Transverse colon (tissue), 4 donors: ENCODE results near the gene RPL18A. TPM values are rescaled to one million over a fixed set of nuclear protein-coding genes. Genes with fewer than 3 reads are reported as not detected.

Experiments used
- DNase-seq: peaks from one replicate; pipeline ENCODE4 v3.0.0-alpha.2; 2019
- H3K27ac ChIP-seq, 4 donors: fragments of 200-600 bp; sonication (generic); 2 replicates each; pipeline ENCODE4 v1.5.1; 2016 to 2018; ENCODE audit warnings: inconsistent platforms in 4 of 4
- H3K27me3 ChIP-seq: fragments of 200-600 bp; sonication (generic); 2 replicates; pipeline ENCODE4 v1.5.1; 2017; ENCODE audit warnings: inconsistent platforms
- H3K36me3 ChIP-seq, 4 donors: fragments of 200-600 bp; sonication (generic); 2 replicates each; pipeline ENCODE4 v1.5.1; 2017 to 2019; ENCODE audit warnings: inconsistent platforms in 4 of 4
- H3K4me1 ChIP-seq, 4 donors: fragments of 200-600 bp; sonication (generic); 2 replicates each; pipeline ENCODE4 v1.5.1; 2017 to 2020; ENCODE audit warnings: inconsistent platforms in 4 of 4
- H3K4me3 ChIP-seq, 4 donors: fragments of 200-600 bp; sonication (generic); 1 replicate in 1 of 4; 2 replicates in 3 of 4; pipeline versions ENCODE4 v1.5.1 to v1.6.1; 2017 to 2019; ENCODE audit warnings: inconsistent platforms in 4 of 4
- H3K9me3 ChIP-seq, 2 donors: fragments of 200-600 bp; sonication (generic); 2 replicates each; pipeline ENCODE4 v1.5.1; 2017 to 2019; ENCODE audit warnings: inconsistent platforms in 2 of 2
- EP300 ChIP-seq: sonication (generic); formaldehyde crosslinking; IDR thresholded peaks from one replicate; pipeline ENCODE4 v1.6.1; 2017; ENCODE audit warnings: antibody characterized with exemption, low read depth
- POLR2A ChIP-seq: fragments of 450-650 bp; IDR thresholded peaks from one replicate; pipeline ENCODE4 v1.6.1; 2016; ENCODE audit warnings: antibody characterized with exemption, mild to moderate bottlenecking, moderate library complexity
- POLR2AphosphoS5 ChIP-seq, 3 donors: sonication (generic); formaldehyde crosslinking; IDR thresholded peaks; one replicate each; pipeline ENCODE4 v1.6.1; 2016; ENCODE audit warnings: antibody characterized with exemption in 3 of 3
- WGBS, 2 donors: methylation state at CpG; one replicate each; pipeline ENCODE4 v1.1.5; 2018; ENCODE audit warnings: low coverage in 1 of 2; 5-methylcytosine and 5-hydroxymethylcytosine counted together
- in situ Hi-C, 4 donors: fragments of 200-750 bp; cut with MboI; loops; one replicate each; pipeline versions ENCODE4 v1.15.0 to v1.15.1; 2017; ENCODE audit warnings: low sequenced_read_pairs in 3 of 4, low pct_ligation_motif_present in 1 of 4, low pct_unique_long_range_greater_than_20kb in 1 of 4
- intact Hi-C: fragments of 100-400 bp; cut with DNase I; formaldehyde crosslinking; loops from one replicate; pipeline ENCODE4 v1.15.1; 2023; ENCODE audit warnings: low total_unique reads
- total RNA-seq, 4 donors: library from RNA; depleted of rRNA; stranded (reverse); fragments of >200 nt; gene quantifications; one replicate each; pipeline ENCODE4 v1.1.0, GENCODE V29; 2016
- TF ChIP-seq, protein P1 (sequence below), 5 experiments: fragments of 200-600 bp in 3 of 5; fragments of 450-650 bp in 2 of 5; sonication (generic) in 3 of 5; IDR thresholded peaks; 1 replicate in 2 of 5; 2 replicates in 3 of 5; pipeline ENCODE4 v1.5.1; 2016 to 2017; ENCODE audit warnings: antibody characterized with exemption in 5 of 5, inconsistent platforms in 3 of 5, mild to moderate bottlenecking in 2 of 5, moderate library complexity in 1 of 5

RPL18A gene
- total RNA-seq, 4 donors from 2014 or later, result 727 to 1,372 (median 1,071) TPM

- no peak overlapping the region for H3K27ac ChIP-seq
- H3K4me3 ChIP-seq, result no peak overlapping the region
- H3K4me1 ChIP-seq, result peaks cover 10 to 38% (median 20%) of the 10 kb centered on the region in 4 donors
- DNase-seq, result no peak
- H3K36me3 ChIP-seq, result peaks cover 0 to 2% (median 1%) of the 10 kb centered on the region in 4 donors
- peaks cover 44% of the 10 kb centered on the region for H3K27me3 ChIP-seq
- H3K9me3 ChIP-seq, result no peaks in the 10 kb centered on the region
- in situ Hi-C loops, result loop anchor here in 3 of 4 donors (5.0 to 25.0 kb wide), 4 partner anchors 69 to 156 kb away; partner anchors contain the start of gene MAP1S (in 1 of the 3)
- TF ChIP-seq EP300 (no peak), POLR2A (no peak), POLR2AphosphoS5 (IDR thresholded peaks at IDR 0.05) (no peak)
- intact Hi-C loops, result no loop called here
- 82% methylated on average over 6 of the region's 6 CpGs; no CpG with 5 or more reads in 1 of the 2 donors for WGBS, 2 donors
Measured at GRCh38 chr19:17868669-17869068, 9.0 kb downstream of the RPL18A start.

GRCh38 chr19:17869114-17869608 is 9.5 kb downstream of the RPL18A start:
- DNase-seq, result no peak
- TF ChIP-seq, protein P1, sequence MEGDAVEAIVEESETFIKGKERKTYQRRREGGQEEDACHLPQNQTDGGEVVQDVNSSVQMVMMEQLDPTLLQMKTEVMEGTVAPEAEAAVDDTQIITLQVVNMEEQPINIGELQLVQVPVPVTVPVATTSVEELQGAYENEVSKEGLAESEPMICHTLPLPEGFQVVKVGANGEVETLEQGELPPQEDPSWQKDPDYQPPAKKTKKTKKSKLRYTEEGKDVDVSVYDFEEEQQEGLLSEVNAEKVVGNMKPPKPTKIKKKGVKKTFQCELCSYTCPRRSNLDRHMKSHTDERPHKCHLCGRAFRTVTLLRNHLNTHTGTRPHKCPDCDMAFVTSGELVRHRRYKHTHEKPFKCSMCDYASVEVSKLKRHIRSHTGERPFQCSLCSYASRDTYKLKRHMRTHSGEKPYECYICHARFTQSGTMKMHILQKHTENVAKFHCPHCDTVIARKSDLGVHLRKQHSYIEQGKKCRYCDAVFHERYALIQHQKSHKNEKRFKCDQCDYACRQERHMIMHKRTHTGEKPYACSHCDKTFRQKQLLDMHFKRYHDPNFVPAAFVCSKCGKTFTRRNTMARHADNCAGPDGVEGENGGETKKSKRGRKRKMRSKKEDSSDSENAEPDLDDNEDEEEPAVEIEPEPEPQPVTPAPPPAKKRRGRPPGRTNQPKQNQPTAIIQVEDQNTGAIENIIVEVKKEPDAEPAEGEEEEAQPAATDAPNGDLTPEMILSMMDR (IDR thresholded peaks at IDR 0.05), result no peak
- TF ChIP-seq EP300 (no peak), POLR2A (no peak), POLR2AphosphoS5 (IDR thresholded peaks at IDR 0.05) (no peak)
- peaks cover 49% of the 10 kb centered on the region for H3K27me3 ChIP-seq
- whole genome bisulfite sequencing, 2 donors, result 66% methylated on average over 11 of the region's 11 CpGs; no CpG with 5 or more reads in 1 of the 2 donors
- in situ Hi-C loops (loop anchor here in 3 of 4 donors (5.0 to 25.0 kb wide), 4 partner anchors 68 to 157 kb away; partner anchors contain the start of gene MAP1S (in 1 of the 3)), intact Hi-C loops (no loop called here)
- no peak overlapping the region for H3K4me3 ChIP-seq
- H3K36me3 ChIP-seq, result no peaks in the 10 kb centered on the region
- H3K27ac ChIP-seq, result no peak overlapping the region
- no peaks in the 10 kb centered on the region for H3K9me3 ChIP-seq
- peaks cover 10 to 38% (median 22%) of the 10 kb centered on the region in 4 donors for H3K4me1 ChIP-seq

- no peak for TF ChIP-seq POLR2AphosphoS5 (IDR thresholded peaks at IDR 0.05)
- no peak for TF ChIP-seq POLR2A
- TF ChIP-seq EP300, result no peak
- TF ChIP-seq, protein P1 (IDR thresholded peaks at IDR 0.05), result no peak
- H3K4me1 ChIP-seq, result peaks cover 6 to 22% (median 15%) of the 10 kb centered on the region in 4 donors
- no peak overlapping the region for H3K27ac ChIP-seq
- H3K36me3 ChIP-seq, result no peaks in the 10 kb centered on the region
- peaks cover 69% of the 10 kb centered on the region for H3K27me3 ChIP-seq
- in situ Hi-C loops, result loop anchor here in 2 of 4 donors (10.0 to 25.0 kb wide), 3 partner anchors 54 to 159 kb away; partner anchors contain the start of gene MAP1S (in 1 of the 2)
- H3K4me3 ChIP-seq, result no peak overlapping the region
- intact Hi-C loops, result no loop called here
- DNase-seq, result no peak
- no peaks in the 10 kb centered on the region for H3K9me3 ChIP-seq
- 62 to 80% methylated on average over 2 to 10 of the region's 10 CpGs for WGBS, 2 donors
Measured at GRCh38 chr19:17871032-17871877, 11.5 kb downstream of the RPL18A start.

GRCh38 chr19:17871878-17872250 is 12.2 kb downstream of the RPL18A start, which contains the start of gene SLC5A5:
Gene SLC5A5 (plus strand): TSS chr19:17871945. CDS start chr19:17872320, 375 bp downstream.
- Histone ChIP-seq H3K4me1 (peaks cover 6 to 22% (median 15%) of the 10 kb centered on the region in 4 donors), H3K27me3 (peaks cover 69% of the 10 kb centered on the region), H3K36me3 (no peaks in the 10 kb centered on the region), H3K27ac (no peak within 1 kb of the TSS), H3K4me3 (peak within 1 kb of the TSS in 2 of 4 donors; percentile 4 to 22), H3K9me3 (no peaks in the 10 kb centered on the region)
- no peak for TF ChIP-seq POLR2A
- TF ChIP-seq, protein P1 (IDR thresholded peaks at IDR 0.05), result no peak
- no peak for TF ChIP-seq EP300
- TF ChIP-seq POLR2AphosphoS5 (IDR thresholded peaks at IDR 0.05), result no peak
- WGBS, 2 donors, result 3% methylated on average over 6 of the region's 26 CpGs; no CpG with 5 or more reads in 1 of the 2 donors
- in situ Hi-C loops, result loop anchor here in 2 of 4 donors (10.0 to 25.0 kb wide), 3 partner anchors 53 to 160 kb away; partner anchors contain the start of gene MAP1S (in 1 of the 2)
- intact Hi-C loops, result no loop called here
- no peak for DNase-seq
